SW 1271 (cell line): Measurements from ENCODE around the gene CDS2.

Experiments used
- DNase-seq, 2 experiments: peaks; one replicate each; lab custom pipeline; 2025; lab: John Stamatoyannopoulos, UW

The CDS2 gene

GRCh38 chr20:5119435-5120184 is 7.2 kb upstream of the CDS2 start, which contains the start of gene PCNA:
TSS of gene PCNA (minus strand) at chr20:5119958. CDS start at chr20:5119798, 160 bp downstream.
- peak; percentile 98 for DNase-seq

GRCh38 chr20:5120185-5120476 is 6.7 kb upstream of the CDS2 start:
- DNase-seq = no peak

GRCh38 chr20:5122873-5123260 is 3.9 kb upstream of the CDS2 start:
- DNase-seq = no peak

GRCh38 chr20:5127204-5127858 is 523 bp downstream of the CDS2 start:
- DNase-seq = peak; percentile 39 to 70

GRCh38 chr20:5127859-5128424 is 1.1 kb downstream of the CDS2 start:
- DNase-seq = no peak

- no peak for DNase-seq
Observed at GRCh38 chr20:5128886-5129285, 2.1 kb downstream of the CDS2 start.

- no peak for DNase-seq
Observed at GRCh38 chr20:5131502-5131901, 4.7 kb downstream of the CDS2 start.

GRCh38 chr20:5133998-5134397 is 7.2 kb downstream of the CDS2 start:
- DNase-seq = no peak

GRCh38 chr20:5135363-5136012 is 8.7 kb downstream of the CDS2 start:
- no peak for DNase-seq

GRCh38 chr20:5136096-5136495 is 9.3 kb downstream of the CDS2 start:
- no peak for DNase-seq

- no peak for DNase-seq
Observed at GRCh38 chr20:5140195-5140594, 13.4 kb downstream of the CDS2 start.

GRCh38 chr20:5141615-5142014 is 14.8 kb downstream of the CDS2 start:
- DNase-seq = no peak

- no peak for DNase-seq
Observed at GRCh38 chr20:5143851-5144250, 17.0 kb downstream of the CDS2 start.

- no peak for DNase-seq
Observed at GRCh38 chr20:5145365-5146098, 18.7 kb downstream of the CDS2 start.

GRCh38 chr20:5146099-5146668 is 19.4 kb downstream of the CDS2 start:
- DNase-seq = no peak

GRCh38 chr20:5146871-5147592 is 20.2 kb downstream of the CDS2 start:
- DNase-seq = no peak

- no peak for DNase-seq
Observed at GRCh38 chr20:5148581-5148980, 21.8 kb downstream of the CDS2 start.

- DNase-seq = no peak
Observed at GRCh38 chr20:5149892-5150225, 23.1 kb downstream of the CDS2 start.

GRCh38 chr20:5150226-5151076 is 23.6 kb downstream of the CDS2 start:
- DNase-seq = no peak

- DNase-seq = no peak
Observed at GRCh38 chr20:5153152-5153467, 26.3 kb downstream of the CDS2 start.
